ENCODE data around the gene AADACL2. TPM values are rescaled to one million over a fixed set of nuclear protein-coding genes. Genes with fewer than 3 reads are reported as not detected.
A peak's percentile ranks its signal among the peaks of the same experiment; 100 is the strongest.
"Not testable (repeated sequence)": the region's sequence is repeated elsewhere in the genome, so short reads cannot be mapped to it uniquely, and the experiment has no call there.

The AADACL2 gene
- total RNA-seq, 1 donor from 2014 or later: 11.7 TPM

DNA sequence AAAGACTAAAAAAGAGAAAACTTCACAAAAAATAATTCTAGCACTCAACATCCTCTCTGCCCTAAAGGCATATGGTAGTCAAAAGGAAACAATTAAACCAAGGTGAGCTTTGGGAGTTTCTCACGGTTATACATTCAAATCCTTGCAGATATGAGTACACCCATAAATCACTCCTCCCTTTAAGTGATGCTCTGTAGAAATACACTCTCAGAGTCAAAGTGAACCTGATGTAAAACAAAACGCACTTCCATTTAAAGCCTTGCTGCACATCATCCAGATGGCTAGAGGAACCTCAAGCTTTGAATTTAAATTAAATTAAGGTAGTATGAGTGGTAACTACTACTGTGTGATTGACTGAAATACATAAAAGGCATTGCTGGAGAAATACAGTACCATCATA, 44.2 kb downstream of the AADACL2 start:
- no peak for TF ChIP-seq CTCF (conservative IDR thresholded peaks at IDR 0.05)
- Mint-ChIP-seq H3K36me3 (peaks cover 2% of the 10 kb centered on the region), H3K27me3 (no peaks in the 10 kb centered on the region), H3K9me3 (peaks cover 3% of the 10 kb centered on the region), H3K27ac (no peak overlapping the region), H3K4me3 (no peak overlapping the region), H3K4me1 (ENCODE audit: unreplicated experiment) (peaks cover 6% of the 10 kb centered on the region)
- no peak for DNase-seq (ENCODE audit: extremely low spot score, unreplicated experiment)

GRCh38 chr3:151787626-151788025, 53.9 kb downstream of the AADACL2 start:
- Mint-ChIP-seq H3K36me3 (no peaks in the 10 kb centered on the region), H3K4me3 (no peak overlapping the region), H3K27ac (no peak overlapping the region), H3K27me3 (no peaks in the 10 kb centered on the region), H3K9me3 (peaks cover 6% of the 10 kb centered on the region), H3K4me1 (ENCODE audit: unreplicated experiment) (peaks cover 7% of the 10 kb centered on the region)
- no peak for TF ChIP-seq CTCF (conservative IDR thresholded peaks at IDR 0.05)
- DNase-seq (ENCODE audit: extremely low spot score, unreplicated experiment): no peak

- no peak for DNase-seq (ENCODE audit: extremely low spot score, unreplicated experiment)
- Mint-ChIP-seq H3K27ac (no peak overlapping the region), H3K4me3 (no peak overlapping the region), H3K36me3 (no peaks in the 10 kb centered on the region), H3K4me1 (ENCODE audit: unreplicated experiment) (peaks cover 7% of the 10 kb centered on the region), H3K9me3 (peaks cover 6% of the 10 kb centered on the region), H3K27me3 (no peaks in the 10 kb centered on the region)
- no peak for TF ChIP-seq CTCF (conservative IDR thresholded peaks at IDR 0.05)
Observed at GRCh38 chr3:151788401-151788800, 54.7 kb downstream of the AADACL2 start.

DNA sequence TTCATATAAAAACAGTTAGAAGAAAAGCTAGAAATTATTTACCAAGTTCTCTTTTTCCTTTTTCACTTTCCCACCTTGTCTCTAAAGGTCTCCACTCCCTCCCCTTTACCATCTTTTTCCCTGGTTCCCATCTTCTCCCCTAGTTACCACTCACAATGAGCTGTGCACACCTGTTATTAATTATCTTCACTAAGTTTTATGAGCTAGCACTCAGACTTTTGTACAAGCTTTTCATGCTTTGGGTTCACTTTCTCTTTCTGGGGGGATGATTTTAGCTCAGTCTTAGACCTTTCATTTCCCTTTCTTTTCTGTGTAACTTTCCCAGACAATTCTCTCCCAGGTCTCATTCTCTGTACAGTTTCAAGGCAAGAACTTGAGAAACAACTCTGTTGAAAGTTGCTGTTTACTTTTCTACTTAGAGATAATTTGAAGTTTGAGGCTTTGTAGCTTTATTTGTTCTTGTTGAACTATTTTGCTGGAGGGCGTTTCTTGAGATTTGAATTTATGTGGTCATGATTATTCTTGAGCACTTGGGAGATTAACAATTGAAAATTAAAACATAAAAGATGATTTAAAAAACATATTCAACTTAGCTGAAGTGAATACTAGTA, 56.2 kb downstream of the AADACL2 start:
- peak overlapping the region; percentile 1 for H3K4me3 Mint-ChIP-seq
- no peaks in the 10 kb centered on the region for H3K27me3 Mint-ChIP-seq
- peak overlapping the region; percentile 10 for H3K27ac Mint-ChIP-seq
- peaks cover 6% of the 10 kb centered on the region for H3K9me3 Mint-ChIP-seq
- no peaks in the 10 kb centered on the region for H3K36me3 Mint-ChIP-seq
- H3K4me1 Mint-ChIP-seq (ENCODE audit: unreplicated experiment): peaks cover 7% of the 10 kb centered on the region
- TF ChIP-seq CTCF (conservative IDR thresholded peaks at IDR 0.05): no peak
- DNase-seq (ENCODE audit: extremely low spot score, unreplicated experiment): no peak

- H3K27me3 Mint-ChIP-seq; H3K36me3 Mint-ChIP-seq; H3K4me3 Mint-ChIP-seq; H3K27ac Mint-ChIP-seq; DNase-seq (ENCODE audit: extremely low spot score, unreplicated experiment); H3K4me1 Mint-ChIP-seq (ENCODE audit: unreplicated experiment); H3K9me3 Mint-ChIP-seq: not testable (repeated sequence)
Observed at GRCh38 chr3:151790763-151791162, 57.0 kb downstream of the AADACL2 start.

- TF ChIP-seq CTCF (conservative IDR thresholded peaks at IDR 0.05): no peak
- H3K27ac Mint-ChIP-seq: no peak overlapping the region
- no peaks in the 10 kb centered on the region for H3K27me3 Mint-ChIP-seq
- no peak for DNase-seq (ENCODE audit: extremely low spot score, unreplicated experiment)
- no peak overlapping the region for H3K4me3 Mint-ChIP-seq
- H3K4me1 Mint-ChIP-seq (ENCODE audit: unreplicated experiment): peaks cover 7% of the 10 kb centered on the region
- no peaks in the 10 kb centered on the region for H3K36me3 Mint-ChIP-seq
- peaks cover 6% of the 10 kb centered on the region for H3K9me3 Mint-ChIP-seq
Observed at GRCh38 chr3:151792411-151792810, 58.7 kb downstream of the AADACL2 start.

Measured in type B pancreatic cell (in vitro differentiated cells).